Measurements from ENCODE around the gene CKAP2.
"Not testable (repeated sequence)": the region's sequence is repeated elsewhere in the genome, so short reads cannot be mapped to it uniquely, and the experiment has no call there.

The CKAP2 gene, protein sequence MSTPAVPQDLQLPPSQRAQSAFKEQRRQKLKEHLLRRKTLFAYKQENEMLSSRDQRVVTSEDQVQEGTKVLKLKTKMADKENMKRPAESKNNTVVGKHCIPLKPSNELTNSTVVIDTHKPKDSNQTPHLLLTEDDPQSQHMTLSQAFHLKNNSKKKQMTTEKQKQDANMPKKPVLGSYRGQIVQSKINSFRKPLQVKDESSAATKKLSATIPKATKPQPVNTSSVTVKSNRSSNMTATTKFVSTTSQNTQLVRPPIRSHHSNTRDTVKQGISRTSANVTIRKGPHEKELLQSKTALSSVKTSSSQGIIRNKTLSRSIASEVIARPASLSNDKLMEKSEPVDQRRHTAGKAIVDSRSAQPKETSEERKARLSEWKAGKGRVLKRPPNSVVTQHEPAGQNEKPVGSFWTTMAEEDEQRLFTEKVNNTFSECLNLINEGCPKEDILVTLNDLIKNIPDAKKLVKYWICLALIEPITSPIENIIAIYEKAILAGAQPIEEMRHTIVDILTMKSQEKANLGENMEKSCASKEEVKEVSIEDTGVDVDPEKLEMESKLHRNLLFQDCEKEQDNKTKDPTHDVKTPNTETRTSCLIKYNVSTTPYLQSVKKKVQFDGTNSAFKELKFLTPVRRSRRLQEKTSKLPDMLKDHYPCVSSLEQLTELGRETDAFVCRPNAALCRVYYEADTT

GRCh38 chr13:52454820-52455676 lies at the start of gene CKAP2:
CKAP2 (plus strand) TSS chr13:52455478; CDS start chr13:52455557, 79 bp downstream.
- DNase-seq = peak; percentile 93

DNA sequence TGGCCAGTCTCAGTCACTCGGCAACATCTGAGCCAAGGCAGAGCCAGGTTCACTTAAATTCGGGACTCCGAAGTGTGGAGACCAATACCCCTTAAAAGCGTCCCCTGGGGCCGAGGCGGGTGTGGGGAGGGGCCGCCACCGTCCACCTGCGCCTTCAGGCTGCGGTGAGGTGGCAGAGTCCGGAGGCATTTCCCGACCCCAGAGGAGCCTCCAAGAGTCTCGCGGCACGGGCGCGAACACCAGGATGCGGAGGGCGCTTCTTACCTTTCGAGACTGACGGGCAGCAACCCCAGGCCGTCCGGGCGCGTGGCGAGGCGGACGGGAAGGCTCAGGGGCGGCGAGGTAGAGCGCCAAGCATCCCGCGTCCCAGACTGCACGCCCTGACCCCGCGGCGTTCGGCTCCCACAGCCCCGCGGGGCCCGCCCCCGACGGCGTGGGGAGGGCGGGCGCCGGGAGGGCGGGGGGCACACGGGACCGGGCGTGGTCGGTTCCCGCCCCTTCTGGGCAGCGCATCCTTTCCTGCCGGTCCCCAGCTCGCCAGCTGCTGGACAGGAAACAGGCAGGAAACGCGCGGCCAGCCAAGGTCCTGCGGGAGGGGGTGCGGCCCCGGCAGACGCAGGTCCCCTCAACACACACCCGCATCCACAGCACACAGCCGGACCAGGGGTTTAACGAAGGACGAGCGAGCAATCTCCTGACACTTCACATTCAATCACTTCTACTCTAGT lies 49.3 kb upstream of the CKAP2 start, which contains the start of gene THSD1:
TSS of gene THSD1 (minus strand) at position 406 of the 728 bp plus-strand sequence. CDS start 3,572 bp downstream, outside the sequence.
- DNase-seq = peak; percentile 86

- DNase-seq = no peak
Observed at GRCh38 chr13:52406629-52407028, 48.6 kb upstream of the CKAP2 start.

DNA sequence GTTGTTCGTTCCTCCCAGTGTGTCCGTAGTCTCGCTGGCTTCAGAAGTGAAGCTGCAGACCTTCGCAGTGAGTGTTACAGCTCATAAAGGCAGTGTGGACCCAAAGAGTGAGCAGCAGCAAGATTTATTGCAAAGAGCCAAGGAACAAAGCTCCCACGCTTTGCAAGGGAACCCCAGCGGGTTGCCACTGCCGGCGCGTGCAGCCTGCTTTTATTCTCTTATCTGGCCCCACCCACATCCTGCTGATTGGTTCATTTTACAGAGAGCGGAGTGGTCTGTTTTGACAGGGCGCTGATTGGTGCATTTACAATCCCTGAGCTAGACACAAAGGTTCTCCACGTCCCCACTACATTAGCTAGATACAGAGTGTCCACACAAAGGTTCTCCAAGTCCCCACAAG lies 47.8 kb upstream of the CKAP2 start:
- DNase-seq = not testable (repeated sequence)

GRCh38 chr13:52408071-52408658 lies 47.1 kb upstream of the CKAP2 start:
- DNase-seq = not testable (repeated sequence)

DNA sequence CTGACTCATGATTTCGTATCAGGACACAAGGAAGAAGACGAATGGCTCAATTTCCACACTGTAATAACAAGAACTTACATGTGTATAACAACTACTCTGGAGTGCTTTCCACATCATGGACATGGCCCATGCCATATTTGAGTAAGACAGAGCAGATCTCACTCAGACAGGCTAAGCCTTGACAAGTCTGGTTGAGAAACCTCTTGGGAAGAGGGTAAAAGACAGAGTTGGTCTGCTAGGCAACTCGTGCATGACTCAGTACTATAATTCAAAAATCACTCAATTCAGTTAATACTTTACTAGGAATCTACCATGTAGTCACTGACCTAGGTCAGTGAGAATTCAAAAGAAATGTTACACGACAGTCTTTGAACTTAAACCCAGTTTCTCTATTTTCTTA lies 43.6 kb upstream of the CKAP2 start:
- DNase-seq = no peak

- no peak for DNase-seq
Observed at GRCh38 chr13:52412128-52412527, 43.1 kb upstream of the CKAP2 start.

DNA sequence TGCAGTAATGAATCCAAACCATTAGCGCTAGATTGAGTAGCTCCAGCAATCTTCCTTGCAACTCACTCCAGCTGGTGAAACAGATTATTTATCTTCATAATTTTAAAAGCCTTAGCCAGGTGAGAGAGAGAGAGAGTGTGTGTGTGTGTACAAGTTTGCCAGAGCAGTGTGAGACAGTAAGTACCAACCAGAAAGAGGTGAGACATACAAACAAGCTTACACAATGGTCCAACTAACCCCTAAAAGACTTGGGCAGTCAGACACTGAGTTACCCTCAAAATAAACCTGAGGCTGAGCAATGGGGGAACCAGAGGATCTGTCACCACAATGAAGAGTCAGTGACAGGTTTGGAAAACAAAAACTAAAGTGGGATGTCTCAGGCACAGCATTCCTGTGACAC lies 41.2 kb upstream of the CKAP2 start:
- DNase-seq = no peak

DNA sequence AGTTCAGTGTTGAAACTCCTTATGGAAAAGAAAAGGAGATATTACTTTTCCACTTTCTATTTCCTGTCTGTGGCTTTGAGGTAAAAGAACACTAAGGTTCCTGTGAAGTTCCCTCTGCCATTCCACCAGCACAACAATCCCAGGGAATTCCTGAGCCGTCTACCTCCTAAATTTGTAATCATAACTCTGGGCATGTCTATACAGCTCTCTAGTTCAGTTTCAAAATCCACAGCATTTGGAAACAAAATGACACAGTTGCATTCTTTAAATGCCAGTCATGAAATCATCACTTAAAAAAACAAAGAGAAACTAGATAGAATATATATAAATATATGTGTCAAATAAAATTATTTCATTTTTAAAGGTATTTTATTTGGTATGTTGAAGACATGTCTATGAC lies 40.3 kb upstream of the CKAP2 start:
- DNase-seq = no peak

GRCh38 chr13:52419080-52419479 lies 36.2 kb upstream of the CKAP2 start:
- no peak for DNase-seq

DNA sequence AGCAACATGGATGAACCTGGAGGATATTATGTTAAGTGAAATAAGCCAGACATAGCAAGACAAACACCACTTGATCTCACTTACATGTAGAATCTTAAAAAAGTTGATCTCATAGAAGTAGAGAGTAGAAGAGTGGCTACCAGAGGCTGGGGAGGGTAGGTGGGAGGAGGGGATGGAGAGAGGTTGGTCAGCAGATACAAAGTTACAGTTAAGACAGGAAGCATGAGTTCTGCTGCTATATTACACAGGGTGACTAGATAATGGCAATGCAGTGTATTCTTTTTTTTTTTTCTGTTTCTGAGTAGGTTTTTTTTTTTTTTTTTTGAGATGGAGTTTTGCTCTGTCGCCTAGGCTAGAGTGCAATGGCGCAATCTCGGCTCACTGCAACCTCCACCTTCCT lies 34.1 kb upstream of the CKAP2 start:
- DNase-seq = no peak

DNA sequence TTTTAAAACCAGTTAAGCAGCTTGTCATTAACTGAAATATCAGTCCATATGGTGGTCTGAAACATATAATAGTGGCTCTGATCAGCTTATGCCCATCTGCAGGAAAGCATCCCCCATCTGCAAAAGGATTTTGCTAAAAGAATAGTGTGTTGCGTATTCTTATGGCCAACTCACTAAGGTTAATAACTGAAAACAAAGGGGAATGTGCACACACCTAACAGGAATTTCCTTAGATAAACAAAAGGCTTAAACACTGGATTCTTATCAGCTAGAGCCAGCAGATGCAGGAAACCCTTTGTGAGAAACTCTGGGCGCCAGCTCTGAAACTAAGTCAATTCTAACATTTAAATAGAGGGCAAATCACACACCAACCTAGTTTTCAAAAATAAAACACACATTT lies 27.0 kb upstream of the CKAP2 start:
- DNase-seq = no peak

GRCh38 chr13:52432456-52432855 lies 22.8 kb upstream of the CKAP2 start:
- no peak for DNase-seq

DNA sequence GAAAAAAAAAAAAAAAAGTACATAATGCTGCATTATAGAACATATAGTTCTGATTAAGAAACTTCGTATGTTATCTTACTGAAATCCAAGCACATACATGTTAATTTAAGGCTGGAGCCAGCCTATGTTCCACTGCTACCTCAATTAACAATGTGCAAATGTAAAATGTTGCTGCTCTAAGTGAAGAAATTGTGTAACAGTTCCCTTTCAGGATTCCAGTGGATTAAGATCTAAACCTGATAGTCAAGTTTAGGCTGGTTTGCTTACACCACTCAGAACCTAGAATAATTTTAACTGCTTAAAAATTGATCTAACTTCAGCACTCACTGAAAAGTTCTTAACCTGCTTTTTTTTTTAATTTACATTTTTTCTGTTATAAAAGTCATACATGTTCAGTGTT lies 9.0 kb upstream of the CKAP2 start:
- no peak for DNase-seq

GRCh38 chr13:52447354-52447753 lies 7.9 kb upstream of the CKAP2 start:
- no peak for DNase-seq

GRCh38 chr13:52447815-52448552 lies 7.3 kb upstream of the CKAP2 start:
- no peak for DNase-seq

GRCh38 chr13:52449331-52450011 lies 5.8 kb upstream of the CKAP2 start:
- no peak for DNase-seq

DNA sequence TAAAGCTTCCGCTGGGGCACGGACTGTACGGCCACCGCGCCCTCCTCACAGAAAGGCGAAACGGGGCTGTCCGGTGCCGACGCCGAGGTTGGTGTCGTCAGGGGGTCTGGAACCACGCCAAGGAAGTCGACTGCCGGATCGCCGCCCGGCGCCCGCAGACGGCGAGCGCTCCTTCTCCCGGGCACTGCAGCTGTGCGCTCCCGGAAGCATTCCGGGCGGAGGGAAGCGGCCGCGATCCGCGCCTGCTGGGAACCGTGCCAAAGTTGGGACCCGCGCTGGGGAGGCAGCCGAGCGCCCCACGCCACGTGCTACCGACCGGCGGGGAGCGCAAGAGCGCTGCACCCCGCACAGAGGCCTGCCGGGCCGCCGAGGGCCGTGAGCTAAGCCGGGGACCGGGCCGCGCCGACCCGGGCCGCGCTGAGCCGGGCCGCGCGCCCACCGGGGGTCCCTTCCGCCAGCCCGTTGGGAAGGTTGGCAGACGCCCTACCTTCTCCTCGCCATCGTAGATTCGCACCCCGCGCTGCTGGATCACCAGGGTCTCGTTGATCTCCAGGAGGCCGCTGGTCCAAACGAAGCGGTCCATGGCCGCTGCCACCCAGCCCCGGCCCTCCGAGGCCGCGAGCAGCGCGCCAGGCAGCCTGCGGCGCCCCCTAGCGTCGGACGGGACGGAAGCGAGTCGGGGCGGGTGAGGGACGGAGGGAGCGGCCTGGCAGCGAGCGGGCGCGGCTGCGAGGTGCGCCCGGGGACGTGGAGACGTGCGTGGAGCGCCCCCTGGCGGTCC lies 5.1 kb upstream of the CKAP2 start, which contains the start of gene VPS36:
TSS of gene VPS36 (minus strand) at position 623 of the 781 bp plus-strand sequence. CDS start at position 583, 40 bp downstream.
- DNase-seq = peak; percentile 99

DNA sequence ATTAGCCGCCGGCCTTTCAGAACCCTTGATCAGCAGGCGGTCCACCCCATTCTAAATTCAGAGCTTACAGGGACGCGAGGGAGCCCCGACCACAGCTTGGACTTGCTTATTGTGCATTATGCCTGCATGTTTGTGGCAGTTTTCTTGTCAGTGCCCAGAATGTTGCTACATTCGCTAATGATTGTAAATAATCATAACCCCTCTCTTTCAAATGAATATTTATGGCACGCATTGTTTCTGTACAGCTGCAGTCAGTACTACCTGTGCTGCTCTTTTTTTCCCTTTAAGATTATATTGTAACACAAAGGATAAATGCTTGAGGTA lies 4.5 kb upstream of the CKAP2 start:
- no peak for DNase-seq

Measured in right forelimb (tissue), 1 donor.